B cell (primary cell): ENCODE results near the gene DDX39B.

Source experiments
- CTCF ChIP-seq: fragments of 200-600 bp; IDR thresholded peaks from one replicate; pipeline ENCODE4 v1.8.0; 2022; ENCODE audit warnings: antibody characterized with exemption, mild to moderate bottlenecking
- EZH2 ChIP-seq: IDR thresholded peaks from 2 replicates; pipeline ENCODE4 v1.6.1; 2012; ENCODE audit warnings: borderline replicate concordance, low read depth, mild to moderate bottlenecking, moderate library complexity, low read length; ENCODE audit not compliant: insufficient read depth, poor library complexity, severe bottlenecking

DNA sequence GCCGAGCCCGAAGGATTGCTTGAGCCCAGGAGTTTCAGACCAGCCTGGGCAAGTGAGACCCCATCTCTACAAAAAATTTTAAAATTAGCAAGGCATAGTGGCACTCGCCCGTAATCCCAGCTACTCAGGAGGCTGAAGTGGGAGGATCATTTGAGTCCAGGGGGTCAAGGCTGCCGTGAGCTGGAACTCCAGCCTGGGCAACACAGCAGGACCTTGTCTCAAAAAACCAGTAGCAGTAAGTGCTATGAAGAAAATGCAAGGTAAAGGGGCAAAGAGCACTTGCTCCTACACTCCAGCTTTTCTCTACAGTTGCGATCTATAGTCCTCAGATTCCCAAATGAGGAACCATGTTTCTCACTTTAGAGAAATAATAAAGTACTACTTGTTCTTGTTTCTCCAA is 1.8 kb upstream of the DDX39B start:
- no peak for TF ChIP-seq CTCF
- no peak for TF ChIP-seq EZH2
